Esophagus muscularis mucosa (tissue), 3 donors: ENCODE measurements around the gene PTPRT.

Experiments used
- CTCF ChIP-seq, 3 experiments: fragments of 200-600 bp in 2 of 3; fragments of 450-650 bp in 1 of 3; sonication (generic) in 2 of 3; IDR thresholded peaks; one replicate each; pipeline ENCODE4 v1.5.1; 2017 to 2019; ENCODE audit warnings: antibody characterized with exemption in 3 of 3, mild to moderate bottlenecking in 2 of 3, moderate library complexity in 1 of 3
- POLR2A ChIP-seq: fragments of 450-650 bp; IDR thresholded peaks from one replicate; pipeline ENCODE4 v1.6.1; 2017; ENCODE audit warnings: antibody characterized with exemption, moderate library complexity, mild to moderate bottlenecking, low read depth

GRCh38 chr20:42252116-42252515 is 937.6 kb downstream of the PTPRT start:
- TF ChIP-seq CTCF (IDR thresholded peaks at IDR 0.05) (no peak), POLR2A (no peak)
